Measurements from ENCODE around the gene TLR9. TPM values are rescaled to one million over a fixed set of nuclear protein-coding genes. Genes with fewer than 3 reads are reported as not detected.

Gene TLR9
- total and polyA plus RNA-seq, 8 donors = 0.21 to 1.5 (median 0.41) TPM; not detected in 1

DNA sequence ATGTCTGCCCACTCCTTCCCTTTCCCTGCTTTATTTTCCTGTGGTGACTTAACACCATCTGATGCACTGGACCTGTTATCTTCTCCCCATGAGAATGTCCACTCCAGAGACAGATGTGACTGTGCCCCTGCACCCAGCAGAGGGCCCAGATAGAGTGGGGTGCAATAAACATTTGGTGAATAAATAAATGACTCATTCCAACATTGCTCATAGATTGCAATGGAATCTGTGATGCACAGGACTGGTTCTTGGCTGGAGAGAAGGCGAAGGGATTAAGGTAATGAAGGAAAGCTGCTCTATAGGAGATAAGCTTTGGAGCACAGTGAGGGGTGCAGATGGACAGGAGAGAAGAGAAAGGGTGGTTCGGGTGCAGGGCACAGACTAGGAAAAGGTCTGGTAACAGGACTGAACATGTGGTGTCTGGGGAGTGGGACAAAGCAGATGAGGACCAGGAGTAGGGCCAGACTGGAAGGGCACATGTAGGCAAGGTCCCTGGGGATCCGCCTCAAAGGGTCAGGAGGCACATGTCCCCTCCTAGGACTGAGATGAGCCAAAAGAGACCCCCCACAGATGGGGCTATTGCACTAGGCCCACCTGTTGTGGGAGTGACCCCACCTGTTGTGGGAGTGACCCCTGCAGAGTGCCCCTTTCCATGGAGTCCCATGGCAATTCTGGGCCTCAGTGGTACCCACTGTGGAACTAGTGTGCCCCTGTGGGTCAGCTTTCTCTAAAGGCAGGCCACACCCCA lies 53.8 kb downstream of the TLR9 start:
- Histone ChIP-seq H3K4me3 (no peak overlapping the region), H3K27ac (no peak overlapping the region), H3K4me1 (no peaks in the 10 kb centered on the region), H3K9me3 (no peaks in the 10 kb centered on the region), H3K27me3 (no peaks in the 10 kb centered on the region), H3K36me3 (no peaks in the 10 kb centered on the region)
- ATAC-seq (no peak), DNase-seq (no peak)
- intact Hi-C loops (cut with DNase I) = no loop called here
- TF ChIP-seq, protein P1, sequence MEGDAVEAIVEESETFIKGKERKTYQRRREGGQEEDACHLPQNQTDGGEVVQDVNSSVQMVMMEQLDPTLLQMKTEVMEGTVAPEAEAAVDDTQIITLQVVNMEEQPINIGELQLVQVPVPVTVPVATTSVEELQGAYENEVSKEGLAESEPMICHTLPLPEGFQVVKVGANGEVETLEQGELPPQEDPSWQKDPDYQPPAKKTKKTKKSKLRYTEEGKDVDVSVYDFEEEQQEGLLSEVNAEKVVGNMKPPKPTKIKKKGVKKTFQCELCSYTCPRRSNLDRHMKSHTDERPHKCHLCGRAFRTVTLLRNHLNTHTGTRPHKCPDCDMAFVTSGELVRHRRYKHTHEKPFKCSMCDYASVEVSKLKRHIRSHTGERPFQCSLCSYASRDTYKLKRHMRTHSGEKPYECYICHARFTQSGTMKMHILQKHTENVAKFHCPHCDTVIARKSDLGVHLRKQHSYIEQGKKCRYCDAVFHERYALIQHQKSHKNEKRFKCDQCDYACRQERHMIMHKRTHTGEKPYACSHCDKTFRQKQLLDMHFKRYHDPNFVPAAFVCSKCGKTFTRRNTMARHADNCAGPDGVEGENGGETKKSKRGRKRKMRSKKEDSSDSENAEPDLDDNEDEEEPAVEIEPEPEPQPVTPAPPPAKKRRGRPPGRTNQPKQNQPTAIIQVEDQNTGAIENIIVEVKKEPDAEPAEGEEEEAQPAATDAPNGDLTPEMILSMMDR (IDR thresholded peaks at IDR 0.05) = no peak

Small RNA genes lying within 50 kb of the gene (microRNA-seq; reads per million reads assigned to microRNA genes)
- gene MIRLET7G = 42,229 to 62,761 reads per million in 2 donors

Other genes starting within 250 kb of the TLR9 start
- 10 to 100 TPM; 37.0 to 41.2 TPM for gene ACY1, start 242.1 kb downstream of the TLR9 start, total RNA-seq
- 10 to 100 TPM; 29.6 to 42.8 (median 36.2) TPM for gene ACY1, start 242.1 kb downstream of the TLR9 start, polyA plus RNA-seq (ENCODE audit: insufficient read length in 6 of 6)
- 100 to 1,000 TPM; 854 to 981 TPM for gene RPL29, start 229.8 kb downstream of the TLR9 start, total RNA-seq
- gene RPL29, start 229.8 kb downstream of the TLR9 start, polyA plus RNA-seq (ENCODE audit: insufficient read length in 6 of 6) = 1,000 to 10,000 TPM; 1,892 to 2,169 (median 1,970) TPM
- gene DUSP7, start 169.1 kb downstream of the TLR9 start, total RNA-seq = 10 to 100 TPM; 35.9 to 38.3 TPM
- gene DUSP7, start 169.1 kb downstream of the TLR9 start, polyA plus RNA-seq (ENCODE audit: insufficient read length in 6 of 6) = 10 to 100 TPM; 17.5 to 23.6 (median 19.9) TPM
- gene POC1A, start 71.2 kb downstream of the TLR9 start, total RNA-seq = 1 to 10 TPM; 5.3 to 7.6 TPM
- 10 to 100 TPM in 3 of 6 donors, 1 to 10 TPM in 3; 7.9 to 16.5 (median 9.3) TPM for gene POC1A, start 71.2 kb downstream of the TLR9 start, polyA plus RNA-seq (ENCODE audit: insufficient read length in 6 of 6)
- 10 to 100 TPM; 66.7 to 70.1 TPM for gene ALAS1, start 27.5 kb downstream of the TLR9 start, total RNA-seq
- 10 to 100 TPM; 31.6 to 45.3 (median 41.6) TPM for gene ALAS1, start 27.5 kb downstream of the TLR9 start, polyA plus RNA-seq (ENCODE audit: insufficient read length in 6 of 6)
- gene TWF2, start 13.5 kb upstream of the TLR9 start, total RNA-seq = 10 to 100 TPM; 47.7 to 77.5 TPM
- gene TWF2, start 13.5 kb upstream of the TLR9 start, polyA plus RNA-seq (ENCODE audit: insufficient read length in 6 of 6) = 10 to 100 TPM; 28.9 to 37.7 (median 30.9) TPM
- gene PPM1M, start 20.1 kb upstream of the TLR9 start, total RNA-seq = 10 to 100 TPM; 33.1 to 48.3 TPM
- gene PPM1M, start 20.1 kb upstream of the TLR9 start, polyA plus RNA-seq (ENCODE audit: insufficient read length in 6 of 6) = 10 to 100 TPM; 27.4 to 36.3 (median 30.9) TPM
- gene WDR82, start 53.0 kb upstream of the TLR9 start, total RNA-seq = 10 to 100 TPM; 60.2 to 67.9 TPM
- gene WDR82, start 53.0 kb upstream of the TLR9 start, polyA plus RNA-seq (ENCODE audit: insufficient read length in 6 of 6) = 100 to 1,000 TPM; 101 to 124 (median 114) TPM
- 10 to 100 TPM in 1 of 2 donors, 1 to 10 TPM in 1; 8.9 to 13.7 TPM for gene GLYCTK, start 62.2 kb upstream of the TLR9 start, total RNA-seq
- 10 to 100 TPM; 10.3 to 11.7 (median 11.0) TPM for gene GLYCTK, start 62.2 kb upstream of the TLR9 start, polyA plus RNA-seq (ENCODE audit: insufficient read length in 6 of 6)
- 1 to 10 TPM; 6.5 to 7.7 TPM for gene DNAH1, start 90.7 kb upstream of the TLR9 start, total RNA-seq
- gene DNAH1, start 90.7 kb upstream of the TLR9 start, polyA plus RNA-seq (ENCODE audit: insufficient read length in 6 of 6) = 10 to 100 TPM in 4 of 6 donors, 1 to 10 TPM in 2; 7.5 to 14.0 (median 10.8) TPM
- gene BAP1, start 184.4 kb upstream of the TLR9 start, total RNA-seq = 10 to 100 TPM; 66.6 to 69.8 TPM
- 10 to 100 TPM; 70.0 to 87.2 (median 78.8) TPM for gene BAP1, start 184.4 kb upstream of the TLR9 start, polyA plus RNA-seq (ENCODE audit: insufficient read length in 6 of 6)
- gene PHF7, start 185.0 kb upstream of the TLR9 start, total RNA-seq = 1 to 10 TPM; 3.9 to 6.5 TPM
- 10 to 100 TPM in 4 of 6 donors, 1 to 10 TPM in 2; 9.3 to 11.7 (median 10.4) TPM for gene PHF7, start 185.0 kb upstream of the TLR9 start, polyA plus RNA-seq (ENCODE audit: insufficient read length in 6 of 6)
- gene SEMA3G, start 219.5 kb upstream of the TLR9 start, total RNA-seq = 10 to 100 TPM; 30.5 to 36.5 TPM
- gene SEMA3G, start 219.5 kb upstream of the TLR9 start, polyA plus RNA-seq (ENCODE audit: insufficient read length in 6 of 6) = 1 to 10 TPM; 5.7 to 8.0 (median 6.1) TPM
- 100 to 1,000 TPM in 1 of 2 donors, 10 to 100 TPM in 1; 30.7 to 117 TPM for gene TNNC1, start 228.4 kb upstream of the TLR9 start, total RNA-seq
- gene TNNC1, start 228.4 kb upstream of the TLR9 start, polyA plus RNA-seq (ENCODE audit: insufficient read length in 6 of 6) = 10 to 100 TPM; 16.7 to 49.3 (median 30.1) TPM
- gene NISCH, start 230.0 kb upstream of the TLR9 start, total RNA-seq = 100 to 1,000 TPM in 1 of 2 donors, 10 to 100 TPM in 1; 72.6 to 104 TPM
- gene NISCH, start 230.0 kb upstream of the TLR9 start, polyA plus RNA-seq (ENCODE audit: insufficient read length in 6 of 6) = 100 to 1,000 TPM; 133 to 178 (median 154) TPM